ENCODE results near the gene TRPC4AP. TPM values are rescaled to one million over a fixed set of nuclear protein-coding genes. Genes with fewer than 3 reads are reported as not detected.
"Not testable (repeated sequence)": the region's sequence is repeated elsewhere in the genome, so short reads cannot be mapped to it uniquely, and the experiment has no call there.

The TRPC4AP gene
- total and polyA plus RNA-seq, 4 donors = 18.8 to 58.3 (median 54.8) TPM

DNA sequence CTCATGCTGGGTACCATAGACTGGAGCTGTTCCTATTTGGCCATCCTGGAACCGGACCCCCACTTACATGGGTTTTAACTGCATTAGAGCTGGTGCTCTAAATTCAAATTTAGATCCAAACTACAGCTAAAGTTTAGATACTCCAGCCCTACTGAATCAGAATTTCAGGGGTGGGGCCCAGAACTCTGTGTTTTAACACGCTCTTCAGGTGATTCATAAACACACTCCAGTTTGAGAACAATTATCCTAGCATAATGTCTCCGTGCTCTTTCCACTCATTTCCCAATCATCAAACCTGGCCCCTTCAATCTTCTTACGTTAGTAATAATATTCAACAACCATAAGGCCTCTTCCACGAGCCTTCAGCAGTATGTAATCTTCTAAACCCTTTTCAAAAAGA, 15.3 kb downstream of the TRPC4AP start:
- 98% methylated on average over 5 of the region's 5 CpGs for WGBS, 2 donors
- Histone ChIP-seq H3K36me3 (ENCODE audit: control insufficient read depth in 1 of 2, insufficient read depth in 2 of 2, low read length in 1 of 2) (peaks cover 4 to 6% of the 10 kb centered on the region in 2 donors), H3K27ac (ENCODE audit: low read depth in 1 of 2, low read length in 2 of 2) (no peak overlapping the region), H3K4me1 (ENCODE audit: control insufficient read depth in 1 of 2, insufficient read depth in 2 of 2, low read length in 2 of 2) (peaks cover 0 to 2% of the 10 kb centered on the region in 2 donors), H3K9me3 (ENCODE audit: control insufficient read depth, low read length) (no peaks in the 10 kb centered on the region), H3K27me3 (ENCODE audit: control insufficient read depth in 1 of 2, insufficient read depth in 2 of 2, low read length in 1 of 2) (no peaks in the 10 kb centered on the region), H3K4me3 (ENCODE audit: low read length in 2 of 2) (no peak overlapping the region)
- ATAC-seq (ENCODE audit: low FRiP score) = no peak
- DNase-seq = no peak
- intact Hi-C loops (cut with DNase I) = no loop called here

DNA sequence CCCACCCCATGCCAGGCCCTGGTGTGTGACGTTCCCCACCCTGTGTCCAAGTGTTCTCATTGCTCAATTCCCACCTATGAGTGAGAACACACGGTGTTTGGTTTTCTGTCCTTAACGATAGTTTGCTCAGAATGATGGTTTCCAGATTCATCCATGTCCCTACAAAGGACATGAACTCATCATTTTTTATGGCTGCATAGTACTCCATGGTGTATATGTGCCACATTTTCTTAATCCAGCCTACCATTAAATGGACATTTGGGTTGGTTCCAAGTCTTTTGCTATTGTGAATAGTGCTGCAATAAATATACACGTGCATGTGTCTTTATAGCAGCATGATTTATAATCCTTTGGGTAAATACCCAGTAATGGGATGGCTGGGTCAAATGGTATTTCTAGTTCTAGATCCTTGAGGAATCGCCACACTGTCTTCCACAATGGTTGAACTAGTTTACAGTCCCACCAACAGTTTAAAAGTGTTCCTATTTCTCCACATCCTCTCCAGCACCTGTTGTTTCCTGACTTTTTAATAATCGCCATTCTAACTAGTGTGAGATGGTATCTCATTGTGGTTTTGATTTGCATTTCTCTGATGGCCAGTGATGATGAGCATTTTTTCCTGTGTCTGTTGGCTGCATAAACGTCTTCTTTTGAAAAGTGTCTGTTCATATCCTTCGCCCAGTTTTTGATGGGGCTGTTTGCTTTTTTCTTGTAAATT, 21.0 kb downstream of the TRPC4AP start:
- H3K4me3 ChIP-seq (ENCODE audit: low read length in 2 of 2); ATAC-seq (ENCODE audit: low FRiP score); H3K4me1 ChIP-seq (ENCODE audit: control insufficient read depth in 1 of 2, insufficient read depth in 2 of 2, low read length in 2 of 2); H3K27me3 ChIP-seq (ENCODE audit: control insufficient read depth in 1 of 2, insufficient read depth in 2 of 2, low read length in 1 of 2); intact Hi-C loops (cut with DNase I); DNase-seq; H3K27ac ChIP-seq (ENCODE audit: low read depth in 1 of 2, low read length in 2 of 2); H3K9me3 ChIP-seq (ENCODE audit: control insufficient read depth, low read length); H3K36me3 ChIP-seq (ENCODE audit: control insufficient read depth in 1 of 2, insufficient read depth in 2 of 2, low read length in 1 of 2): not testable (repeated sequence)
- WGBS, 2 donors = 91 to 94% methylated on average over 7 of the region's 8 CpGs

DNA sequence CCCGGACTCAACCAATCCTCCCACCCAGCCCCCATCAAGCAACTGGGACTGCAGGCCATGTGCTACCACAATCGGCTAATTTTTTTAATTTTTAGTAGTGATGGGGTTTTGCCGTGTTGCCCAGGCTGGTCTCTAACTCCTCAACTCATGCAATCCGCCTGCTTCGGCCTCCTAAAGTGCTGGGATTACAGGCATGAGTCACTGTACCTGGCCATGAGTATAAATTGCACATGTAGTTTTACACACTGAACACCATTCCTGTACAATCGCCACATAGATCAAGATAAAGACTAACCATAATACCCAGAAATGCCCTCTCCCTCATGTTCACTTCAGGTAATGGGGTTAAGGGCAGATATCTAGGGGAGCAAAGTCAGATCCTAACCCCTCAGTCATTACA, 26.4 kb downstream of the TRPC4AP start:
- peaks cover 0 to 6% of the 10 kb centered on the region in 2 donors for H3K4me1 ChIP-seq (ENCODE audit: control insufficient read depth in 1 of 2, insufficient read depth in 2 of 2, low read length in 2 of 2)

DNA sequence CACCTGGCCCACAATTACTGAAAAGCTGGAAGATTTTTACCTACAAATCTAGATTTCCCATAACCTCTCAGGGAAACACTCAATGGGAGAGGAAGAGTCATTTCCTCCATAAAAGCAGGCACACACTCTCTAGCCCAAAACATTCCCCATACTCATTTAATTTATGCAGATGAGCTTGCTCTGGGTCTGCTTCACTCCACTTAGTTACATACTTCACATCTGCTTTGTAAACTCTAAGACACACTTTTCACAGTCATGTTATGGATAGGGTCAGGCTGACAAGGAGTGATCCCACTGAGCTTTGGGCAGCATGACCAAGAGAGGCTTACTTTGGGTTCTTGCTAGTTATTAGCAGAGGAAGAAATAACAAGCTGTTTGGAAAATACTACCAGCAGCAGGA, 27.4 kb downstream of the TRPC4AP start:
- ATAC-seq (ENCODE audit: low FRiP score) (no peak), DNase-seq (no peak)
- peaks cover 0 to 2% of the 10 kb centered on the region in 2 donors for H3K36me3 ChIP-seq (ENCODE audit: control insufficient read depth in 1 of 2, insufficient read depth in 2 of 2, low read length in 1 of 2)
- no peaks in the 10 kb centered on the region for H3K9me3 ChIP-seq (ENCODE audit: control insufficient read depth, low read length)
- no peaks in the 10 kb centered on the region for H3K27me3 ChIP-seq (ENCODE audit: control insufficient read depth in 1 of 2, insufficient read depth in 2 of 2, low read length in 1 of 2)
- peak overlapping the region in 1 of 2 donors; percentile 17 for H3K27ac ChIP-seq (ENCODE audit: low read depth in 1 of 2, low read length in 2 of 2)
- H3K4me3 ChIP-seq (ENCODE audit: low read length in 2 of 2) = no peak overlapping the region
- H3K4me1 ChIP-seq (ENCODE audit: control insufficient read depth in 1 of 2, insufficient read depth in 2 of 2, low read length in 2 of 2) = peaks cover 0 to 6% of the 10 kb centered on the region in 2 donors
- intact Hi-C loops (cut with DNase I) = no loop called here

More for the DNA sequence above, 26.4 kb downstream of the TRPC4AP start:
- 92 to 94% methylated on average over 6 of the region's 6 CpGs for WGBS, 2 donors
- H3K9me3 ChIP-seq (ENCODE audit: control insufficient read depth, low read length) = no peaks in the 10 kb centered on the region
- H3K27me3 ChIP-seq (ENCODE audit: control insufficient read depth in 1 of 2, insufficient read depth in 2 of 2, low read length in 1 of 2) = no peaks in the 10 kb centered on the region
- H3K4me3 ChIP-seq (ENCODE audit: low read length in 2 of 2) = no peak overlapping the region
- intact Hi-C loops (cut with DNase I) = no loop called here
- ATAC-seq (ENCODE audit: low FRiP score) (no peak), DNase-seq (no peak)
- no peak overlapping the region for H3K27ac ChIP-seq (ENCODE audit: low read depth in 1 of 2, low read length in 2 of 2)
- peaks cover 0 to 2% of the 10 kb centered on the region in 2 donors for H3K36me3 ChIP-seq (ENCODE audit: control insufficient read depth in 1 of 2, insufficient read depth in 2 of 2, low read length in 1 of 2)

DNA sequence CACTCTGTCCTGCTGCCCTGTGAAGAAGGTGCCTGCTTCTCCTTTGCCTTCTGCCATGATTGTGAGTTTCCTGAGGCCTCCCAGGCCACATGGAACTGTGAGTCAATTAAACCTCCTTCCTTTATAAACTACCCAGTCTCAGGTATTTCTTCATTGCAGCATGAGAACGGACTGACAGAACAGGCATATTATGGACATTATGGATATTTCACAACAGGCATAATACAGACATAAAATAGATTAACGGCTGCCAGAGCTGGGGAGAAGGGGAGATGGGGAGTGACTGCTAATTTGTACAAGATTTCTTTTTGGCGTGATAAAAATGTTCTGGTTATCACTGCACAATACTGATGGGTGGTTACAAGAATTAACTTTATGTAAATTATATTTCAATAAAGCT, 29.4 kb downstream of the TRPC4AP start:
- no peaks in the 10 kb centered on the region for H3K27me3 ChIP-seq (ENCODE audit: control insufficient read depth in 1 of 2, insufficient read depth in 2 of 2, low read length in 1 of 2)
- H3K36me3 ChIP-seq (ENCODE audit: control insufficient read depth in 1 of 2, insufficient read depth in 2 of 2, low read length in 1 of 2) = peaks cover 0 to 2% of the 10 kb centered on the region in 2 donors
- no peak overlapping the region for H3K27ac ChIP-seq (ENCODE audit: low read depth in 1 of 2, low read length in 2 of 2)
- WGBS, 2 donors = 87 to 88% methylated on average over 3 of the region's 3 CpGs
- peaks cover 0 to 6% of the 10 kb centered on the region in 2 donors for H3K4me1 ChIP-seq (ENCODE audit: control insufficient read depth in 1 of 2, insufficient read depth in 2 of 2, low read length in 2 of 2)
- ATAC-seq (ENCODE audit: low FRiP score) (no peak), DNase-seq (no peak)
- H3K9me3 ChIP-seq (ENCODE audit: control insufficient read depth, low read length) = no peaks in the 10 kb centered on the region
- H3K4me3 ChIP-seq (ENCODE audit: low read length in 2 of 2) = no peak overlapping the region
- intact Hi-C loops (cut with DNase I) = no loop called here

DNA sequence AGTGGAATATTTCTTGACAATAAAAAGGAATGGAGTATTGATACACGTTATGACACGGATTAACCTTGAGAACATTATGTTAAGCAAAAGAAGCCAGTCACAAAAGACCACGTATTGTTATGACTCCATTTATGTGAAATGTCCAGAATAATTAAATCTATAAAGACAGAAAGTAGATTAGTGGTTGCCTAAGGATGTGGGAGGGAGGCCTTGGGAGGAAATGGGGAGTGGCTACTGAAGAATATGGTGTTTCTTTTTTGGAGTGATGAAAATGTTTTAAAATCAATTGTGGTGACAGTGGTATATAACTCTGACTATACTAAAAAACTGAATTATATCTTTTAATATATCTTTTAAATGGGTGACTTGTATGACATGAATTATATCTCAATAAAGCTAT, 30.1 kb downstream of the TRPC4AP start:
- H3K4me3 ChIP-seq (ENCODE audit: low read length in 2 of 2) = no peak overlapping the region
- H3K4me1 ChIP-seq (ENCODE audit: control insufficient read depth in 1 of 2, insufficient read depth in 2 of 2, low read length in 2 of 2) = peaks cover 0 to 4% of the 10 kb centered on the region in 2 donors
- peaks cover 0 to 2% of the 10 kb centered on the region in 2 donors for H3K36me3 ChIP-seq (ENCODE audit: control insufficient read depth in 1 of 2, insufficient read depth in 2 of 2, low read length in 1 of 2)
- H3K9me3 ChIP-seq (ENCODE audit: control insufficient read depth, low read length) = no peaks in the 10 kb centered on the region
- DNase-seq = no peak
- no peak overlapping the region for H3K27ac ChIP-seq (ENCODE audit: low read depth in 1 of 2, low read length in 2 of 2)
- intact Hi-C loops (cut with DNase I) = no loop called here
- no peaks in the 10 kb centered on the region for H3K27me3 ChIP-seq (ENCODE audit: control insufficient read depth in 1 of 2, insufficient read depth in 2 of 2, low read length in 1 of 2)
- ATAC-seq (ENCODE audit: low FRiP score) = no peak
- WGBS, 2 donors = 92 to 95% methylated on average over 3 of the region's 3 CpGs

DNA sequence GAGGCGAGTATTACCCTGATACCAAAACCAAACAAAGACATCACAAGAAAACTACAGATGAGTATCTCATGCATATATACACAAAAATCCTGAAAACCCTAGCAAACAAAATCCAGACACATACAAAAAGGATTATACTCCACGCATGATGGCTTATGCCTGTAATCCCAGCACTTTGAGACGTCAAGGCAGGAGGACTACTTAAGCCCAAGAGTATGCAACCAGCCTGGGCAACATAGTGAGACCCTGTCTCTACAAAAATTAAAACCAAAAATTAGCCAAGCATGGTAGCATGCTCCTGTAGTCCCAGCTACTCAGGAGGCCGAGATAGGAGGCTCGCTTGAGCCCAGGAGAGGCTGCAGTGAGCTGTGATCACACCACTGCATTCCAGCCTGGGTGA, 32.4 kb downstream of the TRPC4AP start:
- H3K27me3 ChIP-seq (ENCODE audit: control insufficient read depth in 1 of 2, insufficient read depth in 2 of 2, low read length in 1 of 2) = no peaks in the 10 kb centered on the region
- 98 to 99% methylated on average over 5 of the region's 5 CpGs for WGBS, 2 donors
- ATAC-seq (ENCODE audit: low FRiP score) (no peak), DNase-seq (no peak)
- peaks cover 0 to 2% of the 10 kb centered on the region in 2 donors for H3K36me3 ChIP-seq (ENCODE audit: control insufficient read depth in 1 of 2, insufficient read depth in 2 of 2, low read length in 1 of 2)
- H3K4me1 ChIP-seq (ENCODE audit: control insufficient read depth in 1 of 2, insufficient read depth in 2 of 2, low read length in 2 of 2) = no peaks in the 10 kb centered on the region
- H3K27ac ChIP-seq (ENCODE audit: low read depth in 1 of 2, low read length in 2 of 2) = no peak overlapping the region
- no peak overlapping the region for H3K4me3 ChIP-seq (ENCODE audit: low read length in 2 of 2)
- intact Hi-C loops (cut with DNase I) = no loop called here
- H3K9me3 ChIP-seq (ENCODE audit: control insufficient read depth, low read length) = no peaks in the 10 kb centered on the region

DNA sequence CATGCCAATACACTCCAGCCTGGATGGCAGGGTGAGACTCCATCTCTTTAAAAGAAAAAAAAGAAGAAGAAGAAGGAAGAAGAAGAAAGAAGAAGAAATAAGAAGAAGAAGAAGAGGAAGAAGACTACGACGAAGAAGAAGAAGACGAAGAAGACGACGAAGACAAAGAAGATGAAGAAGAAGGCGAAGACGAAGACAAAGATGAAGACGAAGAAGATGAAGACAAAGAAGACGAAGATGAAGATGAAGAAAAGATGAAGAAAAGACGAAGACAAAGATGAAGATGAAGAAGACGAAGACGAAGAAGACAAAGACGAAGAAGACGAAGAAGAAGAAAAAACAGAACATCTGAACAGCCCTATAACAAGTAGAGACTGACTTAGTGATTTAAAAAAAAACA, 33.0 kb downstream of the TRPC4AP start:
- Histone ChIP-seq H3K9me3 (ENCODE audit: control insufficient read depth, low read length) (no peaks in the 10 kb centered on the region), H3K27me3 (ENCODE audit: control insufficient read depth in 1 of 2, insufficient read depth in 2 of 2, low read length in 1 of 2) (no peaks in the 10 kb centered on the region), H3K4me1 (ENCODE audit: control insufficient read depth in 1 of 2, insufficient read depth in 2 of 2, low read length in 2 of 2) (peaks cover 1 to 4% of the 10 kb centered on the region in 2 donors), H3K36me3 (ENCODE audit: control insufficient read depth in 1 of 2, insufficient read depth in 2 of 2, low read length in 1 of 2) (peaks cover 0 to 2% of the 10 kb centered on the region in 2 donors), H3K4me3 (ENCODE audit: low read length in 2 of 2) (no peak overlapping the region), H3K27ac (ENCODE audit: low read depth in 1 of 2, low read length in 2 of 2) (no peak overlapping the region)
- DNase-seq (no peak), ATAC-seq (ENCODE audit: low FRiP score) (no peak)
- intact Hi-C loops (cut with DNase I) = no loop called here
- WGBS, 2 donors = 91 to 94% methylated on average over 14 of the region's 14 CpGs

DNA sequence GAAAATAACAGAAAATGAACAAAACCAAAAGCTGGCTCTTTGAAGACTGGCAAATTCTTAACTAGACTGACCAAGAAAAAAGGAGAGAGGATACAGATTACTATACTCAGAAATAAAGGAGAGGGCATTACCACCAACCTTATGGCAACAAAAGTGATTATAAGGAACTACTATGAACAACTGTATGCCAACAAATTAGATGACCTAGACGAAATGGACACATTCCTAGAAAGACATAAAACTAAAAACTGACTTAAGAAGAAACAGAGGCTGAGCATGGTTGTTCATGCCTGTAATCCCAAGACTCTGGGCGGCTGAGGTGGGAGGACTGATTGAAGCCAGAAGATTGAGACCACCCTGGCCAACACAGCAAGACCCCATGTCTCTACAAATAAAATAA, 33.5 kb downstream of the TRPC4AP start:
- DNase-seq (no peak), ATAC-seq (ENCODE audit: low FRiP score) (no peak)
- H3K4me1 ChIP-seq (ENCODE audit: control insufficient read depth in 1 of 2, insufficient read depth in 2 of 2, low read length in 2 of 2) = peaks cover 3 to 7% of the 10 kb centered on the region in 2 donors
- H3K9me3 ChIP-seq (ENCODE audit: control insufficient read depth, low read length) = no peaks in the 10 kb centered on the region
- H3K4me3 ChIP-seq (ENCODE audit: low read length in 2 of 2) = no peak overlapping the region
- H3K27me3 ChIP-seq (ENCODE audit: control insufficient read depth in 1 of 2, insufficient read depth in 2 of 2, low read length in 1 of 2) = no peaks in the 10 kb centered on the region
- no peak overlapping the region for H3K27ac ChIP-seq (ENCODE audit: low read depth in 1 of 2, low read length in 2 of 2)
- intact Hi-C loops (cut with DNase I) = no loop called here
- H3K36me3 ChIP-seq (ENCODE audit: control insufficient read depth in 1 of 2, insufficient read depth in 2 of 2, low read length in 1 of 2) = peaks cover 0 to 2% of the 10 kb centered on the region in 2 donors
- WGBS, 2 donors = 83 to 93% methylated on average over 2 of the region's 2 CpGs

Measured in aorta (tissue), 5 donors.